Hippocampal formation (tissue), 2 donors: ENCODE results near the gene MARCHF5.

Source experiments
- DNase-seq, 2 donors: peaks; one replicate each; lab custom pipeline; 2025; lab: John Stamatoyannopoulos, UW

The MARCHF5 gene

GRCh38 chr10:92290837-92291615 lies at the start of gene MARCHF5, which contains the start of gene CPEB3:
Gene MARCHF5 (plus strand): TSS chr10:92291167. CDS start chr10:92291495, 328 bp downstream.
Gene CPEB3 (minus strand): TSS chr10:92291078. CDS start chr10:92240350, 50,728 bp downstream.
- DNase-seq: peak; percentile 95

DNA sequence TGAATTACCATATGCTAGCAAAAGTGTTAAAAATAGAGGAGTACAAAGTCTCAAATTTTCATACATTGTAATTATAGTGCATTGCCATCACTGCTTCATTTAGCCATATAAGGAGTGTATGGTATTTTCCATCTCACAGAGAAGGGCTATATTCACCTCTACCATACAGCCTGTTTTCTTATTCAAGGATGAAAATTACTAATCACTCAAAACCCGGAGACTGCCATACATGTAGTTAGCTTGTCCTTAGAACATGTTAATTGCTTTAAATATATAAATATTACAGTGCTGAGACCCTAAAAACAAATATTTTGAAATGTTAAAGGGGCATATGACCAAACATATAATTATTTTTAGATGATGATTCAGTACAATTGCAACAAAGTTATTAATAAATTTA lies 49.5 kb upstream of the MARCHF5 start:
- DNase-seq: peak in 1 of 2 donors; percentile 64

GRCh38 chr10:92242380-92242779 lies 48.6 kb upstream of the MARCHF5 start:
- no peak for DNase-seq

- DNase-seq: peak; percentile 59 to 85
Measured at GRCh38 chr10:92242910-92243671, 47.9 kb upstream of the MARCHF5 start.

- no peak for DNase-seq
Measured at GRCh38 chr10:92244796-92245195, 46.2 kb upstream of the MARCHF5 start.

DNA sequence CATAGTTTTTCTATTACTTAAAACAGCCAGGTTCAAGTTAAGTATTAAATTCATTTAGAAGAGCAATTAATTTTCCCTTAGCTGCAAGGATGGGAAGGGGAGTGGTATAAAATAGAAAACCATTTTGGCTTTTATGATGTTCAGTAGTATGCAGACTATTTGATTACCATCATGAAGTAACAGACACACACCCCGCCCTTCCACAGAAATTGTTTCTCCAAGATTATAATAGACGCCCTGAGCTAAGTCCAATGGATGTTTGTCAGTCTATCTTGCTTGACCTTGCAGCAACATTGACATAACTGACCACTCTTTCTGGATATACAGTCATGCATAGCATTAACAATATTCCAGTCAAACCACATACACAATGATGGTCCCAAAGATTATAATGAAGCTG lies 42.4 kb upstream of the MARCHF5 start:
- DNase-seq: no peak

DNA sequence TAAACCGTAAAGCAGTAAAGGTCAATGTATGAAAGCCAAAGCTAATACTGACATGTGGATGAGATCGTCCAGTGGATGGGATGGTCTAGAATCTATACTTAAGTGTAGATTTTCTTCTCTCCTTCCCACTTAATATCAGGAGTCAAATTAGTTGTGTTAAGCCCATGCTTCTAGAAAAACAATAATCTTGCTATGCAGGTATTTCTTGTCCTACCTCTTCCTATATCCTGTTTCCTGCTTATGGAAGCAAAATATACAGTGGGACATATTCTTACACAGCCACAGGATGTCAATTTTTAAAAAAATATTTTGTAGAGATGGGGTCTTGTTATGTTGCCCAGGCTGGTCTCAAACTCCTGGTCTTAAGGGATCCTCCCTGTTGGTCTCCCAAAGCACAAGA lies 27.6 kb upstream of the MARCHF5 start:
- no peak for DNase-seq

DNA sequence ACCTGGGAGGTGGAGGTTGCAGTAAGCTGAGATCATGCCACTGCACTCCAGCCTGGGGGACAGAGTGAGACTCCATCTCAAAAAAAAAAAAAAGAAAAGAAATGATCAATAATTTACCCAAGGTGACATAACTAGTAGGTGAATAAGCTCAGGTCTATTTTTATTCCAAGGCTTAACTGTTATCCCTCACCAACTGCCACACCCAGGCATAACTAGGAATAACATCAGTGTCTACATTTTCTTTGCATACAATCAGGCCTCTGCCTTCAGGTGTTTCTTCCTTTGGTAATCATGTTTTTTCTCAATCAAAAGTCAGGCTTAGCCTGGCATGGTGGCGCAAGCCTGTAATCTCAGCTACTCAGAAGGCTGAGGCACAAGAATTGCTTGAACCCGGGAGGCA lies 26.7 kb upstream of the MARCHF5 start:
- DNase-seq: no peak

DNA sequence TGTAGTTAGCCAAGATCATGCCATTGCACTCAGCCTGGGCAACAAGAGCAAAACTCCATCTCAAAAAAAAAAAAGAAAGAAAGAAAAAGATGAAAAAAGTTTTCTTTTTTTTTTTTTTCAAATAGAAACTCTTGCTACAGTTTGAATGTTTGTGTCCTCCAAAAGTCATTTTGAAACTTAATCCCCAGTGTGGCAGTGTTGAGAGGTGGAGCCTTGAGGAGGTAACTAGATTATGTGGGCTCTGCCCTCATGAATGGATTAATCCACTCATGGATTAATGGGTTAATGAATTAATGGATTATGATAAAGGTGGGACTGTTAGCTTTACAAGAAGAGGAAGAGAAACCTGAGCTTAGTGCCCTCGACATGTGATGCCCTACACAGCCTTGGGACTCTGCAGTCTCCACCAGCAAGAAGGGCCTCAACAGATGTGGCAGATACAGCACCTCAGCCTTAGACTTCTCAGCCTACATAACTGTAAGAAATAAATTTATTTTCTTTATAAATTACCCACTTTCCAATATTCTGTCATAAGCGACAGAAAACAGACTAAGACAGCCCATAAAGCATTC lies 25.2 kb upstream of the MARCHF5 start:
- DNase-seq: no peak

GRCh38 chr10:92267343-92267742 lies 23.6 kb upstream of the MARCHF5 start:
- DNase-seq: no peak

DNA sequence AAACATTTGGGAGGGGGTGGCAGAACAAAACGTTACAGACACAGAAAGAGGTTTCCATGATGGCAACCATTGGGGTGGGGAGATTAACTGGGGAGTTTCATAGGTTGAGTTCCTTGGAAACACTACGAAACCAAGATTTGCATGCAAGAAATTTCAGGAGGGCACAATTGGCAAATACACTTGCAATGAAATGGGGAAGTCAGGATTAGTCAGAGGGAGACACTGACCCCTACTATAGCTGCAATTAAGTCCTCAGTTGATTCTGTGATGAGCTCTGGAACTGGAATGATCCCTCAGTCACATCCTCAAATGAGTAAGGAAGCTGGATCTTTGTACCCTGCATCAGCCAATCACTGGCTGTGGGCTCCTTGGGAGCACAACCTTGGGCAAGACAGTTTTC lies 22.2 kb upstream of the MARCHF5 start:
- no peak for DNase-seq

GRCh38 chr10:92274071-92274470 lies 16.9 kb upstream of the MARCHF5 start:
- no peak for DNase-seq

DNA sequence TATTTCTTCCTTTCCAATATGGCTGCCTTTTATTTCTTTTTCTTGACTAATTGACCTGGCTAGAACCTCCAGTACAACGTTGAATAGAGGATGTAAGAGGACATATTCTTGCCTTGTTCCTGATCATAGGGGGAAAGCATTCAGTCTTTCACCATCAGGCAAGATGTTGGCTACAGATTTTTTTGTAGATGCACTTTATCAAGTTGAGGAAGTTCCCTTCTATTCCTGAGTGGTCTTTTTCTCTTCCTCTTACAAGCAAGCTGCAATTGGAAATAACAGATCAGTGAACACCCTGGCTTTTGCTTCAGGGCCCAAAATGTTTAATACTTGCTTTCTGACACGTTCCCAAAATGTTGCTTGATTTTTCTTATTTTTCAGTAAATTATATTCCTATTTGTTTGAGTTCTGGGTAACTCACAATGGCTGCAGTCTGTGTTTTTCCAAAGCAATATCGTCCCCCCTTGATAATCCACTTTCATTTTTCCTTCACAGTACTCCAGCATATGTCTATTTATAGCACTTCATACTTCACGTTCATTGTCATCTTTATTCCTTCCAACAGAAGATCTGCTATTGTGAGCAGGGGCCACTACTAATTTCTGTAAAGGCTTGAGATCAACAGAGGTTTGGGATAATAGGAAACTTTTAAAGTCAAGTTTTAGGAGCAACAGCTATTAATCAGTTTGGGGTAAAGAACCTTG lies 11.8 kb upstream of the MARCHF5 start:
- peak in 1 of 2 donors; percentile 2 for DNase-seq

- DNase-seq: peak in 1 of 2 donors; percentile 13
Measured at GRCh38 chr10:92284112-92284704, 6.8 kb upstream of the MARCHF5 start.

GRCh38 chr10:92290076-92290836 lies 711 bp upstream of the MARCHF5 start:
- DNase-seq: peak; percentile 22 to 40

- no peak for DNase-seq
Measured at GRCh38 chr10:92291616-92291865, 574 bp downstream of the MARCHF5 start.

DNA sequence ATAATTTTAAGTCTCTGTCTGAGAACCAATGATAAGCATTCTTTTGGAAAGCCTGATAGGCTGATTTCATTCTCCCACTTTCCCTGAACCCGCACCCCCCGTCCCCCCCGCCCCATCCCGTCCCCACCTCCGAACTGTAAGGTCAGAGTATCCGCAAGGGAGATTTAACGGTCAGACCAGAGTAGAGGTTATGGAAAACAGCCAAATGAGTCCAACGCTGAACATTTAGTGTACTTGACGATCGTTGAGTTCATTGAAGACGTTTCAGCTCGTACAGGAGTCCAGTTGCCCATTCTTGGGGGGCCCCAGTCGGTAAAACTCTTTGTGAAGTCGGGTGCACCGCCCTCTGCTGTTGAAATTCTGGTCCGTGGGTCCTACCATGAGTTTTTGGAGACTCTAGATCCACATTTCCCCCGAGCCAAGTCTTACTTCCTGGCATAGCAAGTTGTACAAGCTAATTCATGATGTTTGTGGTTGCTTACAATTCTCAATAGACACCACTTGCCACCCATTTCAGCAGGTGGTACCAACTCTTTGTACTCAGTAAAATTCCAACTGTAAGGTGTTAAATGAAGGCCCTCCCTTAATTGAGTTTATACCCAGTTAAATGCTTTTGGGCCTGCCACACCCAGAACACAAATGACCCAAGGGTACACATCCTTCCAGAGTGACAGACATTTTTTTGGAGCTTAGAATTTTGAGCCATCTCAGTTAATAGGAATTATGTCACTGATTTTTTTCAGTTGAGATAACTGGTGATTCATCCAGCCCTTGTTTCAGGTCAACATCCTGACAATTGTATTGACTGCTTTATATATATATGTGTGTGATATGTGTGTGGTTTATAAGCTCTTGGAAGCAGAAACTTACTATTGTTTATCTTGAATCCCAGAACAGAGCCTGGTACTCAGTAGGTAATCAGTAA lies 1.2 kb downstream of the MARCHF5 start:
- peak; percentile 24 to 48 for DNase-seq

DNA sequence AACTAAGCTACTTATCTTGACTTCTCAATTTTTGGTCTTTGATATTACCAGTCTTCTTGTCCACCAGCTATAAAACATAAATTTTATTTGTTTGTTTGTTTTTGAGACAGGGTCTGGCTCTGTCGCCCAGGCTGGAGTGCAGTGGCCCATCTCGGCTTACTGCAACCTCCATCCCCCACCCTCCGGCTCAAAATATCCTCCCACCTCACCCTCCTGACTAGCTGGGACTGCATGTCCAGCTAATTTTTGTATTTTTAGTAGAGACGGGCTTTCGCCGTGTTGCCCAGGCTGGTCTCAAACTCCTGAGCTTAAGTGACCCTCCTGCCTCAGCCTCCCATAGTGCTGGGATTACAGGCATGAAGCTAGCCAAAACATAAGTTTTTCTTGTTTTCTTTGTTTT lies 7.5 kb downstream of the MARCHF5 start:
- no peak for DNase-seq

DNA sequence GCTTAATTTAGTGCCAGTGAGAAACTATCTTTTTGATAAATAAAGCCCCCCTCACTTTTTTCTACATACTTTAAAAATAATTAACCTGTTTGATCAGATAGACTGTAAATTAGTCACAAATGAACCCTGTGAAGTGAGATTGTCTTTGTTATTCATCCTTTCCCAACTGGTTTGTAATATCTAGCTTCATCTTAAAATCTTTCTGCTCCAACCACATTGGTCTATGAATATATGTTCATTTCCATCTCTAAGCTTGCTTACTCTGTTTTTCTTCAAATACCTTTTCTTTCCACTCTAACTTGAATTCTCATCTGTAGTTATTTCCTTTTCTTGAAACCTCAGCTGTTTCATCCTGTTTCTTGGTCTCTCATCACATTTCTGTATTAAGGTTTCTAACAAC lies 12.1 kb downstream of the MARCHF5 start:
- no peak for DNase-seq

DNA sequence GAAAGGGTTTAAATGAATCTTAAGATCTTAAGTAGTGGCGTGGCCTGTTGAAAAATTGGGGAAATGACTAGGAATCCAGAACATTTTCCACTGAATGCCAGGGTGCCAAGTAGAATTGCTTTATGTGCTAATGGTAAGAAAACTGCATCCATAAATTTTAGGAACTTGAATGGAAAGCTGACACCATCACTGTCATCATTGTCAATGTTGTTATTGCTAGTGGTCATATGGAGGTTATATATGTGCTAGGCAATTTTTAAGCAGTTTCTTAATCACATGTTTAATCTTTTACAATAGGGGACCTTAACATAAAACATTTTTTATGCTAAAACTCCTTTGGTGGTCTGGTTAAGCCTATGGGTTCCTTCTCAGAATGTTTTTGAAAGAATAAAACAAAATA lies 13.1 kb downstream of the MARCHF5 start:
- no peak for DNase-seq
